Keratinocyte (primary cell): ENCODE results near the gene CYB561. TPM values are rescaled to one million over a fixed set of nuclear protein-coding genes. Genes with fewer than 3 reads are reported as not detected.

ENCODE experiments used
- DNase-seq: peaks from one replicate; pipeline ENCODE4 v3.0.0-alpha.2; 2011; ENCODE audit warnings: low read depth, missing footprints, low spot score
- FAIRE-seq: peaks from 2 replicates; lab custom pipeline; 2011; peaks lifted over from hg19 to GRCh38; lab: Jason Lieb, UNC
- H2AFZ ChIP-seq: 2 replicates; pipeline ENCODE4 v1.6.0; 2012; ENCODE audit warnings: low read length, control low read depth, inconsistent platforms; ENCODE audit not compliant: control insufficient read depth
- H3K27ac ChIP-seq: 2 replicates; pipeline ENCODE4 v1.5.1; 2011; ENCODE audit warnings: low read length; ENCODE audit not compliant: control insufficient read depth, insufficient read depth
- H3K27me3 ChIP-seq: 3 replicates; pipeline ENCODE4 v1.6.0; 2011; ENCODE audit warnings: low read length; ENCODE audit not compliant: control insufficient read depth, insufficient read depth; ENCODE audit errors: extremely low read depth
- H3K36me3 ChIP-seq, 2 experiments: 2 replicates in 1 of 2; 3 replicates in 1 of 2; pipeline ENCODE4 v1.5.1; 2011; ENCODE audit warnings: low read length in 2 of 2, mild to moderate bottlenecking in 1 of 2; ENCODE audit not compliant: control insufficient read depth in 2 of 2, insufficient read depth in 2 of 2; ENCODE audit errors: extremely low read depth in 1 of 2
- H3K4me1 ChIP-seq: 3 replicates; pipeline ENCODE4 v1.5.1; 2011; ENCODE audit warnings: low read length; ENCODE audit not compliant: control insufficient read depth, insufficient read depth; ENCODE audit errors: extremely low read depth
- H3K4me2 ChIP-seq: 3 replicates; pipeline ENCODE4 v1.6.0; 2011; ENCODE audit warnings: low read depth, low read length; ENCODE audit not compliant: control insufficient read depth, insufficient read depth; ENCODE audit errors: extremely low read depth
- H3K4me3 ChIP-seq, 3 experiments: fragments of 200-600 bp in 1 of 3; sonication (generic) in 1 of 3; 2 replicates in 2 of 3; 3 replicates in 1 of 3; pipeline ENCODE4 v1.5.1; 2011 to 2016; ENCODE audit warnings: low read length in 3 of 3, mild to moderate bottlenecking in 3 of 3, control low read depth in 2 of 3, inconsistent platforms in 1 of 3, low read depth in 1 of 3, mixed read lengths in 1 of 3, mixed run types in 1 of 3, moderate library complexity in 1 of 3; ENCODE audit not compliant: control insufficient read depth in 2 of 3, insufficient read depth in 2 of 3; ENCODE audit errors: extremely low read depth in 1 of 3
- H3K79me2 ChIP-seq: 2 replicates; pipeline ENCODE4 v1.6.0; 2012; ENCODE audit warnings: low read length; ENCODE audit not compliant: control insufficient read depth, insufficient read depth
- H3K9ac ChIP-seq: 3 replicates; pipeline ENCODE4 v1.6.0; 2011; ENCODE audit warnings: low read length; ENCODE audit not compliant: control insufficient read depth, insufficient read depth; ENCODE audit errors: extremely low read depth
- H3K9me1 ChIP-seq: 3 replicates; pipeline ENCODE4 v1.6.0; 2011; ENCODE audit warnings: low read length; ENCODE audit not compliant: control insufficient read depth, insufficient read depth; ENCODE audit errors: extremely low read depth
- H3K9me3 ChIP-seq: 2 replicates; pipeline ENCODE4 v1.5.1; 2012; ENCODE audit warnings: low read depth, low read length; ENCODE audit not compliant: control insufficient read depth
- H4K20me1 ChIP-seq: 3 replicates; pipeline ENCODE4 v1.6.0; 2011; ENCODE audit warnings: low read length; ENCODE audit not compliant: control insufficient read depth, insufficient read depth; ENCODE audit errors: extremely low read depth
- EZH2 ChIP-seq: IDR thresholded peaks from one replicate; pipeline ENCODE4 v1.6.1; 2012; ENCODE audit warnings: inconsistent platforms, mild to moderate bottlenecking, low read length, moderate library complexity
- dilution Hi-C: fragments of 300-500 bp; cut with MboI; formaldehyde crosslinking; loops from one replicate; pipeline ENCODE4 v1.7.0; 2020; ENCODE audit warnings: low sequenced_read_pairs; ENCODE audit not compliant: extremely low pct_ligation_motif_present
- polyA plus RNA-seq, 5 experiments: library from polyadenylated mRNA; depleted of rRNA in 3 of 5; stranded (reverse) in 3 of 5; stranded (forward) in 1 of 5; unstranded in 1 of 5; fragments of >200 nt; gene quantifications; 1 replicate in 1 of 5; 2 replicates in 3 of 5; 3 replicates in 1 of 5; pipeline versions ENCODE4 v1.2.1 to v1.2.3, GENCODE V29; 2011 to 2012; ENCODE audit warnings: missing spikeins in 2 of 5, low read depth in 1 of 5, low replicate concordance in 1 of 5
- small RNA-seq, 3 experiments: library from RNA; depleted of rRNA; stranded (forward); fragments of <200 nt; gene quantifications; one replicate each; pipeline ENCODE3, GENCODE V24; 2012; ENCODE audit warnings: low read depth in 3 of 3, low replicate concordance in 1 of 3; ENCODE audit not compliant: insufficient read length in 3 of 3
- TF ChIP-seq, protein P1 (sequence below), 3 experiments: IDR thresholded peaks in 1 of 3; conservative IDR thresholded peaks in 1 of 3; optimal IDR thresholded peaks in 1 of 3; 2 replicates in 2 of 3; 3 replicates in 1 of 3; pipeline versions ENCODE3 to v1.5.1; 2011; ENCODE audit warnings: low read length in 3 of 3, mild to moderate bottlenecking in 3 of 3, moderate library complexity in 2 of 3, control low read depth in 1 of 3, inconsistent platforms in 1 of 3; ENCODE audit not compliant: insufficient read depth in 2 of 3; ENCODE audit errors: extremely low read depth in 1 of 3

CYB561 gene
- polyA plus RNA-seq, 1 donor (not counting 4 experiments of a cell fraction or from before 2014, with no cell fraction given) = 14.4 TPM

DNA sequence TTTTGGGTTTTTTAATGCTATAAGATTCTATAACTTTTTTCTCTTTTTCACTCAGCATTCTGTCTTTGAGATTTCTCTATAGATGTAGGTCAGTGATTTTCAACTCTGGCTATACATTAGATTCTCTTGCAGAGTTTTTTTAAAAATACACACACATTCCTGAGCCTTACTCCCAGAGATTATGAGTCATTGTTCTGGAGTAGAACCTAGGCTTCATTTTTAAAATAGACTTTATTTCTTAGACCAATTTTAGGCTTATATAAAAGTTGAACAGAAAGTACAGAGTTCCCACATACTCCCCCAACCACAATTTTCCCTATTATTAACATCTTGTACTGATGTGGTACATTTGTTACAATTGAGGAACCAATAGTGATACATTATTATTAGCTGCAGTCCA lies 63.3 kb downstream of the CYB561 start:
- H3K27me3 ChIP-seq = no peaks in the 10 kb centered on the region
- no peak for TF ChIP-seq EZH2
- TF ChIP-seq, protein P1, sequence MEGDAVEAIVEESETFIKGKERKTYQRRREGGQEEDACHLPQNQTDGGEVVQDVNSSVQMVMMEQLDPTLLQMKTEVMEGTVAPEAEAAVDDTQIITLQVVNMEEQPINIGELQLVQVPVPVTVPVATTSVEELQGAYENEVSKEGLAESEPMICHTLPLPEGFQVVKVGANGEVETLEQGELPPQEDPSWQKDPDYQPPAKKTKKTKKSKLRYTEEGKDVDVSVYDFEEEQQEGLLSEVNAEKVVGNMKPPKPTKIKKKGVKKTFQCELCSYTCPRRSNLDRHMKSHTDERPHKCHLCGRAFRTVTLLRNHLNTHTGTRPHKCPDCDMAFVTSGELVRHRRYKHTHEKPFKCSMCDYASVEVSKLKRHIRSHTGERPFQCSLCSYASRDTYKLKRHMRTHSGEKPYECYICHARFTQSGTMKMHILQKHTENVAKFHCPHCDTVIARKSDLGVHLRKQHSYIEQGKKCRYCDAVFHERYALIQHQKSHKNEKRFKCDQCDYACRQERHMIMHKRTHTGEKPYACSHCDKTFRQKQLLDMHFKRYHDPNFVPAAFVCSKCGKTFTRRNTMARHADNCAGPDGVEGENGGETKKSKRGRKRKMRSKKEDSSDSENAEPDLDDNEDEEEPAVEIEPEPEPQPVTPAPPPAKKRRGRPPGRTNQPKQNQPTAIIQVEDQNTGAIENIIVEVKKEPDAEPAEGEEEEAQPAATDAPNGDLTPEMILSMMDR (optimal IDR thresholded peaks at IDR 0.05 in 1 of 3, IDR thresholded peaks at IDR 0.05 in 1 of 3, conservative IDR thresholded peaks at IDR 0.05 in 1 of 3; ENCODE audit: extremely low read depth in 1 of 3, insufficient read depth in 2 of 3, low read length in 3 of 3) = no peak
- H3K4me3 ChIP-seq = no peak overlapping the region
- peaks cover 7% of the 10 kb centered on the region for H3K4me1 ChIP-seq
- H4K20me1 ChIP-seq = no peaks in the 10 kb centered on the region
- no peaks in the 10 kb centered on the region for H3K9me1 ChIP-seq
- DNase-seq = no peak
- no peak for FAIRE-seq
- H3K9ac ChIP-seq = no peak overlapping the region
- no peak overlapping the region for H2AFZ ChIP-seq
- H3K9me3 ChIP-seq = no peaks in the 10 kb centered on the region
- no peaks in the 10 kb centered on the region for H3K79me2 ChIP-seq
- no peak overlapping the region for H3K4me2 ChIP-seq
- H3K36me3 ChIP-seq = peaks cover 0 to 9% of the 10 kb centered on the region in 2 experiments
- dilution Hi-C loops = no loop called here
- no peak overlapping the region for H3K27ac ChIP-seq

Small RNAs within 50 kb of the gene (small RNA-seq; reads per million reads assigned to genes)
- gene AC005828.6 = 0 reads per million in 3 experiments

Other genes starting within 250 kb of the CYB561 start
- gene ACE, start 30.8 kb upstream of the CYB561 start, polyA plus RNA-seq = 0.05 to 0.07 TPM in 2 of 3 replicates, not detected in the other
- gene KCNH6, start 77.1 kb upstream of the CYB561 start, polyA plus RNA-seq = not detected in 3 replicates
- 20.6 to 51.1 TPM (median 32.6 TPM) in 3 replicates for gene DCAF7, start 104.2 kb upstream of the CYB561 start, polyA plus RNA-seq
- gene TACO1, start 154.6 kb upstream of the CYB561 start, polyA plus RNA-seq = 17.8 to 27.2 TPM (median 23.5 TPM) in 3 replicates
- 9.8 to 10.2 TPM (median 10.0 TPM) in 3 replicates for gene MAP3K3, start 176.1 kb upstream of the CYB561 start, polyA plus RNA-seq